Stimulated activated CD4-positive, alpha-beta T cell treated with anti-CD3 and anti-CD28 coated beads, Interleukin-12 subunit alpha, Interleukin-12 subunit beta, amount 100 ng/mL, for 4 hours (primary cell): ENCODE results near the gene HSPA9.
A peak's percentile ranks its signal among the peaks of the same experiment; 100 is the strongest.

Source experiments
- DNase-seq: peaks from one replicate; pipeline ENCODE4 v3.0.0-alpha.2; 2020

Gene HSPA9

GRCh38 chr5:138575194-138576015, at the start of gene HSPA9:
Gene HSPA9 (minus strand): TSS chr5:138575401. CDS start chr5:138575318, 83 bp downstream.
- peak; percentile 93 for DNase-seq

GRCh38 chr5:138623053-138623452, 47.9 kb upstream of the HSPA9 start:
- DNase-seq = no peak

GRCh38 chr5:138622051-138622450, 46.9 kb upstream of the HSPA9 start:
- DNase-seq = no peak

GRCh38 chr5:138620663-138621224, 45.5 kb upstream of the HSPA9 start:
- DNase-seq = no peak

- DNase-seq = no peak
Measured at GRCh38 chr5:138616508-138616907, 41.3 kb upstream of the HSPA9 start.

- no peak for DNase-seq
Measured at GRCh38 chr5:138615461-138615860, 40.3 kb upstream of the HSPA9 start.

GRCh38 chr5:138611678-138612218, 36.5 kb upstream of the HSPA9 start:
- no peak for DNase-seq

- DNase-seq = no peak
Measured at GRCh38 chr5:138610918-138611677, 35.9 kb upstream of the HSPA9 start.

GRCh38 chr5:138610415-138610917, 35.3 kb upstream of the HSPA9 start:
- no peak for DNase-seq

- DNase-seq = no peak
Measured at GRCh38 chr5:138606378-138607064, 31.3 kb upstream of the HSPA9 start.

GRCh38 chr5:138605254-138605972, 30.2 kb upstream of the HSPA9 start:
- DNase-seq = no peak

- DNase-seq = no peak
Measured at GRCh38 chr5:138604176-138604785, 29.1 kb upstream of the HSPA9 start.

- DNase-seq = no peak
Measured at GRCh38 chr5:138603249-138603920, 28.2 kb upstream of the HSPA9 start.

- DNase-seq = no peak
Measured at GRCh38 chr5:138602371-138603000, 27.3 kb upstream of the HSPA9 start.

- DNase-seq = no peak
Measured at GRCh38 chr5:138601444-138601843, 26.2 kb upstream of the HSPA9 start.

- DNase-seq = no peak
Measured at GRCh38 chr5:138600446-138600845, 25.2 kb upstream of the HSPA9 start.

- no peak for DNase-seq
Measured at GRCh38 chr5:138597661-138598400, 22.6 kb upstream of the HSPA9 start.

GRCh38 chr5:138596105-138596881, 21.1 kb upstream of the HSPA9 start:
- no peak for DNase-seq
